DND-41 (cell line): Measurements from ENCODE around the gene AUH.
A peak's percentile ranks its signal among the peaks of the same experiment; 100 is the strongest.

Experiments used
- ATAC-seq: fragments of 200-7000 bp; cut with Tn5 transposase; 3 replicates; pipeline ENCODE4 v1.9.1; 2021; ENCODE audit warnings: low read depth; ENCODE audit not compliant: insufficient read depth
- DNase-seq: peaks from one replicate; pipeline ENCODE4 v3.0.0-alpha.2; 2020
- H2AFZ ChIP-seq: 2 replicates; pipeline ENCODE4 v1.6.0; 2012; ENCODE audit warnings: low read depth, low read length
- H3K27ac ChIP-seq: 2 replicates; pipeline ENCODE4 v1.5.1; 2012; ENCODE audit warnings: low read length, inconsistent platforms
- H3K27me3 ChIP-seq: fragments of 200-600 bp; sonication (generic); 2 replicates; pipeline ENCODE4 v1.6.0; 2012; ENCODE audit warnings: low read length, mild to moderate bottlenecking, inconsistent platforms; ENCODE audit not compliant: insufficient read depth, poor library complexity
- H3K36me3 ChIP-seq: 2 replicates; pipeline ENCODE4 v1.5.1; 2012; ENCODE audit warnings: low read length, inconsistent platforms; ENCODE audit not compliant: insufficient read depth
- H3K4me1 ChIP-seq: 2 replicates; pipeline ENCODE4 v1.5.1; 2012; ENCODE audit warnings: mild to moderate bottlenecking, low read length; ENCODE audit not compliant: insufficient read depth
- H3K4me2 ChIP-seq: 2 replicates; pipeline ENCODE4 v1.6.0; 2012; ENCODE audit warnings: mild to moderate bottlenecking, moderate library complexity, low read length, inconsistent platforms; ENCODE audit not compliant: insufficient read depth
- H3K4me3 ChIP-seq, 2 experiments: fragments of 200-600 bp in 1 of 2; shearing (Covaris generic) in 1 of 2; 2 replicates each; pipeline ENCODE4 v1.5.1; 2012 to 2016; ENCODE audit warnings: inconsistent platforms in 2 of 2, low read length in 2 of 2, mild to moderate bottlenecking in 2 of 2, low read depth in 1 of 2, moderate library complexity in 1 of 2
- H3K79me2 ChIP-seq: 2 replicates; pipeline ENCODE4 v1.6.0; 2012; ENCODE audit warnings: low read length, inconsistent platforms; ENCODE audit not compliant: insufficient read depth
- H3K9ac ChIP-seq: 2 replicates; pipeline ENCODE4 v1.6.0; 2012; ENCODE audit warnings: low read depth, mild to moderate bottlenecking, inconsistent platforms, low read length, moderate library complexity
- H3K9me3 ChIP-seq: 2 replicates; pipeline ENCODE4 v1.5.1; 2012; ENCODE audit warnings: low read length, moderate library complexity, mild to moderate bottlenecking, inconsistent platforms; ENCODE audit not compliant: insufficient read depth, severe bottlenecking
- H4K20me1 ChIP-seq: 2 replicates; pipeline ENCODE4 v1.6.0; 2012; ENCODE audit warnings: low read length; ENCODE audit not compliant: insufficient read depth
- CTCF ChIP-seq: IDR thresholded peaks from 2 replicates; pipeline ENCODE4 v1.5.1; 2012; ENCODE audit warnings: borderline replicate concordance, low read length, moderate library complexity, mild to moderate bottlenecking; ENCODE audit not compliant: poor library complexity, severe bottlenecking; ENCODE audit errors: extremely low read depth
- EZH2 ChIP-seq: IDR thresholded peaks from 3 replicates; pipeline ENCODE4 v1.6.1; 2012; ENCODE audit warnings: borderline replicate concordance, low read depth, mild to moderate bottlenecking, moderate library complexity, low read length, inconsistent platforms; ENCODE audit not compliant: severe bottlenecking

AUH gene

GRCh38 chr9:91193087-91193657, 168.5 kb downstream of the AUH start:
- ATAC-seq (peak; percentile 33), DNase-seq (peak; percentile 64)
- Histone ChIP-seq H3K4me2 (peak overlapping the region; percentile 85), H2AFZ (peak overlapping the region; percentile 91), H3K9me3 (no peaks in the 10 kb centered on the region), H3K4me3 (peak overlapping the region; percentile 12 to 57; a peak in 3 of 4 replicates), H4K20me1 (no peaks in the 10 kb centered on the region), H3K27me3 (no peaks in the 10 kb centered on the region), H3K9ac (peak overlapping the region; percentile 57), H3K4me1 (peaks cover 32% of the 10 kb centered on the region), H3K27ac (peak overlapping the region; percentile 76), H3K36me3 (no peaks in the 10 kb centered on the region), H3K79me2 (no peaks in the 10 kb centered on the region)
- TF ChIP-seq CTCF (no peak), EZH2 (no peak)

DNA sequence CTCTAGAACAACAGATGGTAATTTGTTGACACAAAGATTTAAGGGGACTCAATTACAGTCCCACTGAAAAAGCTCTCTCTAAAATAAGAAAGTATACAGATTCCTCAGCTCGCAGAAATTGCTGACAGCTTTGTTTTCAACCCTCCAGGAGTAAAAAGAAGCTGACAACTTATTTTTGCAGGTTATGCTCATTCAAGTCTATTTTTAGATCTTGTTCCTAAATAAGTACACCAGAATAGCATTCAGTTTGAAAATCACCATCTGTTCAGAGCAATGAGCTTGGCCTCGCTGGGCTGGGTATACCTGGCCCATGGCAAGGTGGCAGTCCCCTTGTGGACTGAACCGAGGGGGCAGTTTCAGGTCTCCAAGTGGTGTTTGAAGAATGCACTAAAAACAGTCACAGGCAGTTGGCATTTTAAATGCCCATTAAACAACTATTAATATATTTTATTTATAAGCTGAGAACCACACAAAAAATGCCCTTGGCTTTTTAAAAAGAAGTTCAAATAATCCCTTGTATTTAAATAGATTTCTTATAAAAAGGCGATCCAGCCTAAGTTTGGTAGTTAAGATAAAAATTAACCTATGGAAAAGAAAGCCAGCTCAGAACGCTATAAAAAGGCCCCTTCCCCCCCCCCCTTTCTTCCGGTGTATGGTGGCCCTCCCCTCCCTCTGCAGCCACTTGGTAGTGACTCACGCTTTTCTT, 169.2 kb downstream of the AUH start:
- Histone ChIP-seq H2AFZ (peak overlapping the region; percentile 91), H4K20me1 (no peaks in the 10 kb centered on the region), H3K27ac (peak overlapping the region; percentile 76; the same call in 1 of the 2 replicates), H3K36me3 (no peaks in the 10 kb centered on the region), H3K4me1 (peaks cover 32% of the 10 kb centered on the region), H3K4me2 (peak overlapping the region; percentile 85), H3K9me3 (no peaks in the 10 kb centered on the region), H3K79me2 (no peaks in the 10 kb centered on the region), H3K9ac (peak overlapping the region; percentile 57), H3K4me3 (peak overlapping the region in 1 of 2 experiments; percentile 57; a peak in 2 of 4 replicates), H3K27me3 (no peaks in the 10 kb centered on the region)
- DNase-seq (no peak), ATAC-seq (peak; percentile 66; the same call in 2 of the 3 replicates)
- TF ChIP-seq EZH2 (no peak), CTCF (no peak)

- peaks cover 32% of the 10 kb centered on the region for H3K4me1 ChIP-seq
- no peaks in the 10 kb centered on the region for H3K27me3 ChIP-seq
- no peak for TF ChIP-seq CTCF
- TF ChIP-seq EZH2 = no peak
- H3K4me2 ChIP-seq = no peak overlapping the region
- no peak for ATAC-seq
- no peak overlapping the region for H3K27ac ChIP-seq
- no peak overlapping the region for H3K9ac ChIP-seq
- no peaks in the 10 kb centered on the region for H3K36me3 ChIP-seq
- H2AFZ ChIP-seq = no peak overlapping the region
- no peak overlapping the region for H3K4me3 ChIP-seq
- no peaks in the 10 kb centered on the region for H4K20me1 ChIP-seq
- no peaks in the 10 kb centered on the region for H3K79me2 ChIP-seq
- no peak for DNase-seq
- H3K9me3 ChIP-seq = no peaks in the 10 kb centered on the region
Measured at GRCh38 chr9:91191411-91192380, 170.0 kb downstream of the AUH start.
